Lower leg skin (tissue), 3 donors: ENCODE results near the gene SPAG9.

ENCODE experiments used
- CTCF ChIP-seq, 3 donors: fragments of 450-650 bp; IDR thresholded peaks; one replicate each; pipeline ENCODE4 v1.5.1; 2016; ENCODE audit warnings: antibody characterized with exemption in 3 of 3, mild to moderate bottlenecking in 3 of 3, moderate library complexity in 2 of 3
- POLR2A ChIP-seq, 2 donors: fragments of 450-650 bp; IDR thresholded peaks; one replicate each; pipeline ENCODE4 v1.6.1; 2016 to 2017; ENCODE audit warnings: antibody characterized with exemption in 2 of 2, mild to moderate bottlenecking in 1 of 2, moderate library complexity in 1 of 2

GRCh38 chr17:50935221-50935995 lies 185.3 kb downstream of the SPAG9 start:
- TF ChIP-seq POLR2A (IDR thresholded peaks at IDR 0.05) (no peak), CTCF (IDR thresholded peaks at IDR 0.05) (no peak)
